HG03097 (cell line): ENCODE data around the gene MYBPC2.

Experiments used
- ATAC-seq: cut with Tn5 transposase; IDR thresholded peaks from one replicate; pipeline ENCODE4 v1.9.1; 2021; ENCODE audit not compliant: unreplicated experiment, low FRiP score

The MYBPC2 gene

DNA sequence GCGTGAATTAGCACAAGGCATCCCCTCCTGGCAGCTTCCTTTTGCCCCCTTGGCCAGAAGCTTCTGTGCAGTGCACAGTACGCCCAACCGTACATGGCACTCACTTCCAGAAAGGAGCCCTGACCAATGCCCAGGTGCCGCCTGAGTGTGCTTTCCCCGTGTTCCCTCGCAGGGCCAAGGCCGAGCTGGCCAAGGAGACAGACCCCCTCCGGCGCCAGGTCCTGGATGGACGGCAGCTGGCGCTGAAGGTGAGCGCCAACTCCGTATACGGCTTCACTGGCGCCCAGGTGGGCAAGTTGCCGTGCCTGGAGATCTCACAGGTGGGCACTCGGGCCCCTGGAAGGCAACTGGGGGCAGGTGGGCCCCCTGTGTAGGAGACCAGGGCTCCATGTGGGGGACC is 23.3 kb upstream of the MYBPC2 start:
- ATAC-seq, result no peak

DNA sequence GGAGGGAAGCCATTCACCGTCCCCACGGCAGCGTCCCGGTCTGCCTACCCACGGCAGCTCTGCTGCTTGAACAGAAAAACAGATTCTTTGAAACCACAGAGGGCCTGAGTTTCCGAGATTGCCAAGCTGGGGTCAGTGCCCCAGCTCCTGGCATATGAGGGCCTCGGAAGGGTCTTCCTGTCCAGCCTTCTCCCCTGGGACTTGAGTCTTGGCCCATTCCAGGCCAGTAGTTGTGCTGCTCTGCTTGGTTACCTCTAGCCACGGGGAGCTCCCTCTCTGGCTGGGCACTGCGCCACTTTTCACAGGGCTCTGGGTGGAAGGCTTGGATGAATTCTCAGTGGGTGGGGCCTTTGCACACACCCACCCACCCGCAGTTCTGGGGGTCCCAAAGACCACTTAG is 22.6 kb upstream of the MYBPC2 start:
- no peak for ATAC-seq

DNA sequence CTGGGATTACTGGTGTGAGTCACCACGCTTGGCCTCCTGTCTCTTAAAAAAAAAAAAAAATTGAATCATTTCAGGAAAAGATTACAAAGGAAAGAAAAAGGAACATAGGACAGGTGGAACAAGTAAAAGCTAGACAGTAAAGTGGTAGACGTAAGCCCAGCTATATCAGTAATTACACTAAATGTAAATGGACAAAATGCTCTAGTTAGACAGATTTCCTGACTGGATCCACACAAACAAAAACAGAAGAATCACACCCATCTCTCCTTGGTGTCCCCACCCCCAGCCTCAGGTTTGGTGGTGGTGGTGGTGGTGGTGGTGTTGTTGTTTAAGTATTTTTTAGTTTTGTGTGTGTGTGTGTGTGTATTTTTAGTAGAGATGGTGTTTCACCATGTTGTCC is 20.3 kb upstream of the MYBPC2 start:
- ATAC-seq, result no peak

DNA sequence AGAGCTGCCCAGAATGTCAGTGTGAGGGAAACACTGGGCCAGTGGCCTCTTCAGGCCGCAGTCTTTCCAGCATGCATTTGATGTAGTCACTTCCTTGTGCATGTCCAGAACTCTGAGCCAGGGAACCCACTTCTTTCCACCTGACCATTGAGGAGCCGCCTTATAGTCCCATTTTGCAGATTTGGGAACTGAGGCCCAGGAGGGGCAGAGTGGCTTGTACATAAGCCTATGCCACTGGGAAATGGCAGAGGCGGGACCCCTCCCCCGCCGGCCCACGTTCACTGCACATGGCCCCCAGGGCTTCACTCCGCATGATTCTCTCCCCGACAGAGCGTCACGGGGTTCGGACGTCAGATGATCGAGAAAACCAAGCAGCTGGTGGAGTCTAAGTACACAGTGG is 19.6 kb upstream of the MYBPC2 start:
- ATAC-seq, result no peak

DNA sequence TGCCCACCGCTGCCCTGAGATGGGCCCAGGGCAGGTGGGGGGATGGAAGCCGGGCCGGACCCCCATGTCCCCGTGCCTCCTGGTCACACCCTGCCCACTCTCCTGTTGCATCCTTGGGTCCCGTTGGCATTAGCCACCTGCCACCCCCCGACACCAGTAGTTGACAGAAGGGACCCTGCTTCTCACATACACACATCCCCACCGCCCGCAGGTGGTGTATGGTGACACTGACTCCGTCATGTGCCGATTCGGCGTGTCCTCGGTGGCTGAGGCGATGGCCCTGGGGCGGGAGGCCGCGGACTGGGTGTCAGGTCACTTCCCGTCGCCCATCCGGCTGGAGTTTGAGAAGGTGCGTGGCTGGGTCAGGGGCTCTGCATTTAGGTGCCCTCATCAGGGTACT is 19.2 kb upstream of the MYBPC2 start:
- ATAC-seq, result no peak

DNA sequence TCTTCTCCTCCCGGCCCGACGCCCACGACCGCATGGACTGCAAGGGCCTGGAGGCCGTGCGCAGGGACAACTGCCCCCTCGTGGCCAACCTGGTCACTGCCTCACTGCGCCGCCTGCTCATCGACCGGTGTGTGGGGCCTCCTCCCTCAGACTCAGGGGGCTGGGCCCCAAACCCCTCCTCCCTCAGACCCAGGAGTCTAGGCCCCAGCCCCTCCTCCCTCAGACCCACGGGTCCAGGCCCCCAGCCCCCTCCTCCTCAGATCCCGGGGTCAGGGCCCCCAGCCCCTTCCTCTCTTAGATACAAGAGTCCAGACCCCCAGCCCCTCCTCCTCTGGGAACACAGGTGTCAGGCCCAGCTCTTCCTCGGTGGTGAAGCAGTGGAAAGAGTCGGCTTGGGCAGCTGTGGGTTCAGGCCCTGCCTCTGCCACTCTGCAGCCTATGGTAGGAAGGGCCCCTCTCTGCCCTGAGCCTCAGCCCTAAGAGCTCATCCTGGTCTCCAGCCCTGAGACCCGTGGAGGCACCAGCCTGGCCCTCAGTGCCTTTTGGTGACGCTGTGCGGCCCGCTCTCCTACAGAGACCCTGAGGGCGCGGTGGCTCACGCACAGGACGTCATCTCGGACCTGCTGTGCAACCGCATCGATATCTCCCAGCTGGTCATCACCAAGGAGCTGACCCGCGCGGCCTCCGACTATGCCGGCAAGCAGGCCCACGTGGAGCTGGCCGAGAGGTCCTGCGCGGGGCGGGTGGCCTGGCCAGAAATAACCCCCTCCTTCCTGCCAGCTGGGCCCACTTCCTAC is 17.6 kb upstream of the MYBPC2 start:
- ATAC-seq, result no peak

DNA sequence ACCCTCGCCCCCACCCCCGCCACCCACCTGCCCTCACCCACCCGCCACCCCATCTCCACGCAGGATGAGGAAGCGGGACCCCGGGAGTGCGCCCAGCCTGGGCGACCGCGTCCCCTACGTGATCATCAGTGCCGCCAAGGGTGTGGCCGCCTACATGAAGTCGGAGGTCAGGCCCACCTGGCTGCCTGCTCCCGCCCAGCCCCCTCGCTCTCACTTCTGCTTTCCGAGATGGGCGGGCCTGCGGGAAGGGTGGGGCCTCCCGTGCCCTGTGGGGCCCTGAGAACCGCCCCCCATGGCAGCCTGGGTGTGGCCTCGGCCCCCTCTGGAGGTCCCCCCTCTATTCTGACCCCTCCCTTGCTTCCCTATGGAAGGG is 17.0 kb upstream of the MYBPC2 start:
- peak; percentile 47 for ATAC-seq

DNA sequence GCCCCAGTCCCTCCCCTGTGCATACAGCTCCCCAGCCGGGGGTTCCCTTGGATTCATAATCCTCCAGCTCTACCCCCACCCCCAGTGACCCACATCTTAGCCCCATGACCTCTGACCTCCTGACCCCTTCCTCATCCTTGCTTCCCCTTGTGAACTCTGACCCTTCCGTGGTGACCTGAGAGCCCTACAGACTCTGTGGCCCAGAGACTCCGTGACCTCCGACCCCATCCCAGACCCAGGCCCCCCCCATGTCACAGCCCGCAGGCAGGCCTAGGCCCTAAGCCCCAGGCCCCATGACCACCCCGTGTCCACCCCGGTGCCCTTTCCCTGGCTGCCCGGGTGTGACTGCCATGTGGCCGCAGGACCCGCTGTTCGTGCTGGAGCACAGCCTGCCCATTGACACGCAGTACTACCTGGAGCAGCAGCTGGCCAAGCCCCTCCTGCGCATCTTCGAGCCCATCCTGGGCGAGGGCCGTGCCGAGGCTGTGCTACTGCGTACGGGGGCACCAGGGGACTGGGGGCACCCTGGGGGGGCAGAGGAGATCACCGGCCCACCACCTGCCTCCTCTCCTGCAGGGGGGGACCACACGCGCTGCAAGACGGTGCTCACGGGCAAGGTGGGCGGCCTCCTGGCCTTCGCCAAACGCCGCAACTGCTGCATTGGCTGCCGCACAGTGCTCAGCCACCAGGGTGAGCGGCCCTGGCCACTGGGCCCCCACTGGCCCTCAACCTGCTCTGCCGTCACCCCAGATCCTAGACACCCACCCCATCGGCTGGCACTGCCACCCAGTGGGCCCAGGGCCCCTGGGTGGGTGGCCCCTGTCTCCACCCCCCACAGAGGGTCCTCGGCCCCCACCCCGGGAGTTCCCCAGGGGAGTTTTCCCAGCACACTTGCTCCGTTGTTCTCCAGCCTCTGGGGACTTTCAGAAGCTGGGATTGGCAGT is 16.4 kb upstream of the MYBPC2 start:
- ATAC-seq, result no peak

DNA sequence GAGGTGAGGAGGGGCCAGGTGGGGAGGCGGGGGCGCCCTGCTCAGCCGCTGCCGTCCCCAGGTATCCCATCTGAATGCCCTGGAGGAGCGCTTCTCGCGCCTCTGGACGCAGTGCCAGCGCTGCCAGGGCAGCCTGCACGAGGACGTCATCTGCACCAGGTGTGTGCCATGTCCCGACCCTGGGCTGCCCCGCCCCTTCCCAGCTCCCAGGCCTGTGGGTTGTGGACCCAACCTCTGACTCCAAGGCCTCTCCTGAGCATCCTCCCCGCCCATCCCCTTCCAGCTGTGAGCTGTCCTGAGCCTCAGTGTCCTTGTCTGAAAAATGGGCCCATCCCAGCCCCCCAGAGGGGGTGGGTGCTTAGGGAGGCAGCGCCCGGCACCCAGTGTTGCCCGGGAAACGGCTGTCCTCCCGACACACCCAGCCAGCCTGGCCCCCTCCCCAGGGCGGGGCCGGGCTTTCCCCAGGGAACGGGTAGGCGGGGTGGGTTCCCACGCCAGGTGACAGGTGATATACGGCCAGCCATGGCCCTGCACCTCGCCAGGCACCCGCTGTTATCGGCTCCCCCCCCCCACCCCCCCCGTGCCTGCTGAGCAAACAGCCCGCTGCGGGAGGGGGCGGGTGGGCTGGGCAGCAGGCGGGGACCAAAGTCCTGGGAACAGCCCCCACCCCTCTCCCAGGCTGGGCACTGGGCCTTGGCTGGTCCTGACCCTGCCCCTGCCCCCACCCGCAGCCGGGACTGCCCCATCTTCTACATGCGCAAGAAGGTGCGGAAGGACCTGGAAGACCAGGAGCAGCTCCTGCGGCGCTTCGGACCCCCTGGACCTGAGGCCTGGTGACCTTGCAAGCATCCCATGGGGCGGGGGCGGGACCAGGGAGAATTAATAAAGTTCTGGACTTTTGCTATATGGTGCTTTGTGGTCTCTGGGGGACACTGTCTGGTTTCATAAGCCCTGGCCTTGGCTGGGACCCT is 15.3 kb upstream of the MYBPC2 start:
- ATAC-seq, result no peak

DNA sequence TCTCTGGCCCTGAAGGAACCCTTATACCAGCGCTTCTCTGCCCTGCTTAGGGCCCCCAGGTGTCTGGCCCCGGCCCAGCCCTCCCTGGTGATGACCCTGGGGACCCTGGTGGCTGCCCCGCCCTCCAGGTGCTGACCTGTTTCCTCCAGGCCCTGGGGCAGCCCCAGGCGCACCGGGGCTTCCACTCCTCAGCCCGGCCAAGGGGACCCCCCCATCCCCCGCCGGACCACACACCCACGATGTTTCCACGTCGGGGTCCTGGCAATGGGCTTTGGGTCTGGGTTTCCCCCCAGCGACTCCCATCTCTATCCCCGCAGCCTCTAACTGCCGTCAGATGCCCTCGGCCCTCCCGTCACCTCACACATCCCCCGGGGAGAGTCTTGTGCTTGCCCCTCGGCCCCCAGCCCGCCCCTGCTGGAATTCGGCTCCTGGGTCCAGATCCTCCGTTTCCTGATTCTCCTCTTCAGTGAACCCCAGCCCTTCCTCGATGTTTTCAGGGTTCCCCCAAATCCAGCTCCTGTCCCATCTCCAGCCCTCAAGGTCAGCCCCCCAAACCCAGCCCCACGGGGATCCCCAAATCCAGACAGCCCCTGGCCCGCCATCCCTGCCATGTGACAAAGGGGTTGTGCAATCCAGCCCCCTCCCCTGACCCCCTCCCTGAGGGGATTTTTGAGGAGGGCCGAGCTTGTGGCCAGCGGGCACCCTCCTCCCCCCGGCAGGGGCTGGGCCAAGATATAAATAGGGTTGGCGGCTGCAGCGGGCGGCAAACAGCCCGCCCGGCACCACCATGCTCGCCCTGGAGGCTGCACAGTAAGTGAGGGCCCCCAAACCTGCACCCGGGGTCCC is 14.3 kb upstream of the MYBPC2 start, which contains the start of gene SPIB:
Gene SPIB (plus strand): TSS at position 763 of the 846 bp plus-strand sequence. CDS start 25 bp downstream, at position 788.
- ATAC-seq, result no peak

DNA sequence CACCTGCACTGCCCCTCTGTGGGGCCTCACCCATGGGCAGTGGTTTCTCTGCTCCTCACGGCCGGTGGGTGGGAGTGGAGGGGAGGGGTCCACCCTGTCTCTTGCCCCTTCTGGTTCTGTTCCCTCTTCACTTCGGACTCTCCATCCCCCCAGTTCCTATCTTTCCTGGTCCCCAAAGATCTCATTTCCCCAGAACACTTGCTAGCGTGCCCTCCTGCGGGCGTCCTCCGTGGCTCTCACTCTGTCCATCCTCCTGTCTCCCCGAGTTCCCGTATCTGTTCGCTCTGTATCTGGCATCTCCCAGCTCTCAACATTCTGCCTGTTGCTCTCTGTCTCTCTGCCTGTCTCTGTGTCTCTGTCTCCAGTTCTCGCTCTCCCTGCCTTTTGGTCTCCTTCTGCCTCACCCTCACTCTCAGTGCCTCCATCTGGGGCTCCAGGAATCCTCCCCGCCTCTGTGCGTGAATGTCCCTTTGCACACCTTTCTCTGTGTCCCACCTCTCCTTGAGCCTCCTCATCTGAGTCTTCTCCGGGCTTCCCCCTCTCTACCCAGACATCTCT is 13.6 kb upstream of the MYBPC2 start:
- ATAC-seq, result no peak

DNA sequence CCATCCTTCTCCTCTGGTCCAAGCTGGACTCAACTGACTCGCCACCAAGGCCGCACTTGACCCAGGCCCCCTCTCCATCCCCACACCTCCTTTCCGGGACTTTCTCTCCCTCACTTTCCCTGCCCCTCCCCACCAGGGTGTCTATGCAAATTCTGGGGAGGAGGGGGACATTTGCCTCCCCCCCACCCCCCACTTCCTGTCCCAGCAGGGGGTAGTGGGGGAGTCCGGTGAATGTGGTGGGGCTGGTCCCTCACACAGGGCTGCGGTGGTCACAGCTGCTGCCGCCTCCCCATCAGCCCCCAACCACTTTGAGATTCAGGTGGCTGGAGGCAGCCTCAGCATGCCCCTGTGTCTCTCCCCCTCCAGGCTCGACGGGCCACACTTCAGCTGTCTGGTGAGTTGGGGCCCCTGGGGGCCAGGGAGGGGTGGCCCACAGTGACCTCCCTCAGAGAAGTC is 13.1 kb upstream of the MYBPC2 start:
- ATAC-seq, result no peak

DNA sequence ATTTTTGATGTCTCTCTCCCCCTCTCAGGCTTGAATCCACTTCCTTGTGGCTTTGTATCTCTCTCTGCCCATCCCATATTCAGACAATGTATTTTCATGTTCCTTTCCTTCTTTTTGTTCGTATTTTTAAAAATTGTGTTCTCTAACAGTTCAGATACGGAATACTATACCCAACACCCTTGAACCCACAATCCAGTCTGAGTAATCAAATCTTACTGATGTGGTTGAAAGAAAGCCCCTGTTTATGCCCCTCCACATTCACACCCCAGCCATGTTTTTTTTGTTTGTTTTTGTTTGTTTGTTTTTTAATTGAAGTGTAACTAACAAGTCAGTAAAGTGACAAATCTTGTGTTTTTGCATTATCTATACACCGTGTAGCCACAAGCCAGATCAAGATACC is 12.6 kb upstream of the MYBPC2 start:
- ATAC-seq, result no peak

DNA sequence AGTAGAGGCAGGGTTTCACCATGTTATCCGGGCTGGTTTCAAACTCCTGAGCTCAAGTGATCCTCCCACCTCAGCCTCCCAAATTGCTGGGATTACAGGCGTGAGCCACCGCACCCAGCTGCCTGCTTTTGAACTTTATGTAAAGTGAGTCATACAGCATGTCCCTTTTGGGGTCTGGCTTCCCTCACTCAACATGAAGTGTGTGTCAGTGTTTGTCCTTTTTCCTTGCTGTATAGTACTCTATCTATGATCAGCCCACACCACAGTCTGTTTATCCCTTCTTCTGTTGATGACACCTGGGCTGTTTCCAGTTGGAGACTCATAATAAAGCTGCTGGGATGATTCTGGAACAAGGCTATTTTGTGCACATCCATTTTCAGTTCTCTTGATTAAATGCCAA is 11.9 kb upstream of the MYBPC2 start:
- no peak for ATAC-seq

DNA sequence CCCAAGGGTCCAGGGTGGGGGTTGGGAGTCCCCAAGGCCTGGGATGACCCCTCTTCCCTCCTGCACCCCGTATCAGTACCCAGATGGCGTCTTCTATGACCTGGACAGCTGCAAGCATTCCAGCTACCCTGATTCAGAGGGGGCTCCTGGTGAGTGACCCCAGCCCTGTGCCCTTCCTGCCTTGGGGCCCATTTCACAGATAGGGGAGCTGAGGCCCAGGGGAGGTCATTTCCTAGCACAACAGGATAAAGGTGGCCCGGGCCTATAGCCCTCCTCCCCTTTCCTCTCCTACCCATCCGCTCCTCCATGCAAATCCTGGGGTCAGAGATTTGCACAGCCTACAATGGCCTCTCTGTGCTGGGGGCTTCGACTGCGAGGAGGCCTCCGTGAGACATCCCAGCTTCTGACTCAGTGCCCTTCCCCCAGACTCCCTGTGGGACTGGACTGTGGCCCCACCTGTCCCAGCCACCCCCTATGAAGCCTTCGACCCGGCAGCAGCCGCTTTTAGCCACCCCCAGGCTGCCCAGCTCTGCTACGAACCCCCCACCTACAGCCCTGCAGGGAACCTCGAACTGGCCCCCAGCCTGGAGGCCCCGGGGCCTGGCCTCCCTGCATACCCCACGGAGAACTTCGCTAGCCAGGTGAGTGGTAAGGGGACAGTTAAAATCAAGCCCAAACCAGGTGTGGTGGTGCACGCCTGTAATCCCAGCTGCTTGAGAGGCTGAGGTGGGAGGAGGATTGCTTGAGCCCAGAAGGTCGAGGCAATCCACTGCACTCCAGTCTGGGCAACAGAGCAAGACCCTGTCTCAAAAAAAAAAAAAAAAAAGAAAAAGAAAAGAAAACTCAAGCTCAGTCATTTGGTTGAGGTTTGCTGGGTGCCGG is 10.1 kb upstream of the MYBPC2 start:
- no peak for ATAC-seq

DNA sequence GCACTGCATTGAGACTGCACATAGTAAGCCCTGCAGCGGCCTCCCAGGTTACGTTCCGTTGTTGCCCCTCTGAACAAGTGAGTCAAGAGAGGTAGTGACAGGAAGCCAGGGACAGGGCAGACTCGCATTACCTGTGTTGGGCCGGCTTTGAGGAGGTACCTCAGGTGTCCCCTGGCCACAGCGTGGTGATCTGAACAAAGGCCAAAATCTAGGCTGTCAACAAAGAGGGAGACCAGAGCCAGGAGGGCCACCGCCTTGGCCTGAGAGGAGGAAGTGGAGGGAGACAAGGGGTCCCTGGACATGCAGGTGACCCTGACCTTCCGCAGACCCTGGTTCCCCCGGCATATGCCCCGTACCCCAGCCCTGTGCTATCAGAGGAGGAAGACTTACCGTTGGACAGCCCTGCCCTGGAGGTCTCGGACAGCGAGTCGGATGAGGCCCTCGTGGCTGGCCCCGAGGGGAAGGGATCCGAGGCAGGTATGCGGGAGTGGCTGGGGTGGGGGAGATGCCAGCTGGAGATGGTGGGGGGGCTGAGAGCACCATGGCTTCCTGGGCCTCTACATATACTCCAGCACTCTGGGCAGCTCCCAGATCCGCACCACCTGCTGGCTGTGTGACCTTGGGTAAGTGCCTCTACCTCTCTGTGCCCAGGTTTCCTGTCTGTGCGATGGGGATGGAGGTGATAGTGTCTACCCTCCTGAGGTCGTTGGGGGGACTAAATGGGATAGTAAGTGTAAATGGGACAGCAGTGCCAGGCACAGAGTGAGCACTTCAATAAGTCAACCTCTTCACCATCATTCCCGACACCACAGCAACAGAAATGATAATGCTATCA is 9.2 kb upstream of the MYBPC2 start:
- no peak for ATAC-seq

DNA sequence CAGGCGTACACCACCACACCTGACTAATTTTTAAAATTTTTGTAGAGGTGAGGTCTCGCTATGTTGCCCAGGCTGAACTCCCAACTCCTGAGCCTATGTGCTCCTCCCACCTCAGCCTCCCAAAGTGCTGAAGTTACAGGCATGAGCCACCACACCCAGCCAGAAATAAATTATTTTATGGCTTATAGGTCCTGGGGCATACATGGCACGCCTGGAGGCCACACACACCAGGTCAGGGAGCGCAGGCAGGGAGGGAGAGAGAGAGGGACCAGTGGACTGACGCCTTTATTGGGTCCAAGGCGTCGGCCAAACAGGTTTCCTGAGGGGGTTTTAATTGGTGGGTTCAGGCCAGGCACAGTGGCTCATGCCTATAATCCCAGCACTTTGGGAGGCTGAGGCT is 7.1 kb upstream of the MYBPC2 start:
- ATAC-seq, result no peak
